NCI-H1417 (cell line): ENCODE data around the gene DAGLA.

ENCODE experiments used
- DNase-seq, 3 experiments: peaks; one replicate each; lab custom pipeline; 2025; lab: John Stamatoyannopoulos, UW

Gene DAGLA

GRCh38 chr11:61728066-61728939 is 48.1 kb downstream of the DAGLA start:
- DNase-seq = no peak

- no peak for DNase-seq
These were observed 48.7 kb downstream of the DAGLA start for GRCh38 chr11:61728940-61729219.

GRCh38 chr11:61730240-61730994 is 50.2 kb downstream of the DAGLA start:
- DNase-seq = peak; percentile 85 to 98 (median 96)

GRCh38 chr11:61731211-61731951 is 51.2 kb downstream of the DAGLA start:
- DNase-seq = no peak

- DNase-seq = no peak
These were observed 51.9 kb downstream of the DAGLA start for GRCh38 chr11:61731952-61732675.

GRCh38 chr11:61732705-61733104 is 52.5 kb downstream of the DAGLA start:
- no peak for DNase-seq

GRCh38 chr11:61733120-61733978 is 53.2 kb downstream of the DAGLA start:
- peak; percentile 69 to 86 (median 85) for DNase-seq

GRCh38 chr11:61734767-61735166 is 54.6 kb downstream of the DAGLA start:
- no peak for DNase-seq

- DNase-seq = no peak
These were observed 55.2 kb downstream of the DAGLA start for GRCh38 chr11:61735391-61735790.

GRCh38 chr11:61736310-61736709 is 56.1 kb downstream of the DAGLA start:
- no peak for DNase-seq

- no peak for DNase-seq
These were observed 56.9 kb downstream of the DAGLA start for GRCh38 chr11:61737131-61737530.

GRCh38 chr11:61737636-61738386 is 57.6 kb downstream of the DAGLA start:
- no peak for DNase-seq

- no peak for DNase-seq
These were observed 58.6 kb downstream of the DAGLA start for GRCh38 chr11:61738776-61739175.

- DNase-seq = no peak
These were observed 59.2 kb downstream of the DAGLA start for GRCh38 chr11:61739413-61739812.

GRCh38 chr11:61739966-61740365 is 59.8 kb downstream of the DAGLA start:
- no peak for DNase-seq

GRCh38 chr11:61742391-61742790 is 62.2 kb downstream of the DAGLA start:
- DNase-seq = no peak

- no peak for DNase-seq
These were observed 63.4 kb downstream of the DAGLA start for GRCh38 chr11:61743486-61744095.

- no peak for DNase-seq
These were observed 64.0 kb downstream of the DAGLA start for GRCh38 chr11:61744181-61744580.

GRCh38 chr11:61744609-61745156 is 64.5 kb downstream of the DAGLA start:
- peak in 1 of 3 experiments; percentile 48 for DNase-seq
